CD4-positive, alpha-beta T cell treated with Interleukin-4 for 4 hours (primary cell): ENCODE results near the gene MALSU1.
"Not testable (repeated sequence)": the region's sequence is repeated elsewhere in the genome, so short reads cannot be mapped to it uniquely, and the experiment has no call there.

Experiments
- DNase-seq: peaks from one replicate; pipeline ENCODE4 v3.0.0-alpha.2; 2020

The MALSU1 gene

GRCh38 chr7:23287612-23288011, 11.5 kb upstream of the MALSU1 start:
- DNase-seq = no peak

GRCh38 chr7:23290993-23291392, 8.1 kb upstream of the MALSU1 start:
- DNase-seq = no peak

GRCh38 chr7:23291957-23292560, 7.1 kb upstream of the MALSU1 start:
- DNase-seq = no peak

GRCh38 chr7:23292623-23293022, 6.5 kb upstream of the MALSU1 start:
- DNase-seq = no peak

GRCh38 chr7:23293500-23294073, 5.6 kb upstream of the MALSU1 start:
- DNase-seq = no peak

GRCh38 chr7:23294549-23295400, 4.4 kb upstream of the MALSU1 start:
- no peak for DNase-seq

GRCh38 chr7:23295401-23295697, 3.8 kb upstream of the MALSU1 start:
- DNase-seq = no peak

GRCh38 chr7:23298141-23298881, 828 bp upstream of the MALSU1 start:
- no peak for DNase-seq

GRCh38 chr7:23299770-23300300, 696 bp downstream of the MALSU1 start:
- DNase-seq = no peak

GRCh38 chr7:23306936-23307521, 7.9 kb downstream of the MALSU1 start:
- DNase-seq = no peak

GRCh38 chr7:23308754-23309153, 9.6 kb downstream of the MALSU1 start:
- no peak for DNase-seq

GRCh38 chr7:23312141-23312540, 13.0 kb downstream of the MALSU1 start:
- not testable (repeated sequence) for DNase-seq

GRCh38 chr7:23315366-23315765, 16.2 kb downstream of the MALSU1 start:
- no peak for DNase-seq

GRCh38 chr7:23331132-23331531, 32.0 kb downstream of the MALSU1 start:
- no peak for DNase-seq

- no peak for DNase-seq
These were observed 33.1 kb downstream of the MALSU1 start for GRCh38 chr7:23332193-23332592.

- no peak for DNase-seq
These were observed 33.9 kb downstream of the MALSU1 start for GRCh38 chr7:23332910-23333612.

- no peak for DNase-seq
These were observed 34.6 kb downstream of the MALSU1 start for GRCh38 chr7:23333671-23334246.

- no peak for DNase-seq
These were observed 35.4 kb downstream of the MALSU1 start for GRCh38 chr7:23334482-23335056.

GRCh38 chr7:23335136-23335535, 36.0 kb downstream of the MALSU1 start:
- no peak for DNase-seq

- no peak for DNase-seq
These were observed 36.5 kb downstream of the MALSU1 start for GRCh38 chr7:23335621-23336020.

- no peak for DNase-seq
These were observed 36.9 kb downstream of the MALSU1 start for GRCh38 chr7:23336086-23336485.
